OCI-LY7 (cell line): Measurements from ENCODE around the gene SH3BP5L. TPM values are rescaled to one million over a fixed set of nuclear protein-coding genes. Genes with fewer than 3 reads are reported as not detected.

ENCODE experiments used
- BruUV-seq: library from RNA; stranded (reverse); fragments of 400-500 nt; replicated peaks from 2 replicates; lab custom pipeline; 2021; lab: Mats Ljungman, UMichigan
- CTCF ChIA-PET: fragments of 300-600 bp; sonication (Branson Sonifier 250); formaldehyde crosslinking; loops from one replicate; lab custom pipeline; 2022; ENCODE audit warnings: antibody characterized with exemption; ENCODE audit not compliant: unreplicated experiment; lab: Charles Lee
- POLR2A ChIA-PET: fragments of 300-600 bp; sonication (Branson Sonifier 250); formaldehyde crosslinking; loops from one replicate; lab custom pipeline; 2022; ENCODE audit warnings: antibody characterized with exemption; lab: Charles Lee
- DNase-seq: peaks from one replicate; pipeline ENCODE4 v3.0.0-alpha.2; 2015; ENCODE audit warnings: low spot score
- H2AFZ ChIP-seq: fragments of 200-600 bp; sonication (generic), shearing (Covaris generic); 2 replicates; pipeline ENCODE4 v1.6.1; 2014; ENCODE audit warnings: mild to moderate bottlenecking, antibody characterized with exemption, low read length, moderate library complexity
- H3K27ac ChIP-seq: fragments of 200-600 bp; sonication (generic); 2 replicates; pipeline ENCODE4 v1.5.1; 2014; ENCODE audit warnings: mixed run types, low read depth, mild to moderate bottlenecking, moderate library complexity, low read length, inconsistent platforms; ENCODE audit not compliant: poor library complexity, severe bottlenecking
- H3K36me3 ChIP-seq: fragments of 200-600 bp; sonication (generic); 2 replicates; pipeline ENCODE4 v1.6.1; 2014; ENCODE audit warnings: mild to moderate bottlenecking, antibody characterized with exemption, low read length, moderate library complexity, mixed read lengths; ENCODE audit not compliant: insufficient read depth
- H3K4me1 ChIP-seq: fragments of 200-600 bp; sonication (generic); 2 replicates; pipeline ENCODE4 v1.5.1; 2014; ENCODE audit warnings: mild to moderate bottlenecking, low read length; ENCODE audit not compliant: insufficient read depth, poor library complexity, severe bottlenecking
- H3K4me2 ChIP-seq: fragments of 200-600 bp; sonication (generic); 2 replicates; pipeline ENCODE4 v1.6.1; 2014; ENCODE audit warnings: mild to moderate bottlenecking, low read length
- H3K4me3 ChIP-seq: fragments of 200-600 bp; sonication (generic); 2 replicates; pipeline ENCODE4 v1.5.1; 2014; ENCODE audit warnings: mild to moderate bottlenecking, low read depth, low read length; ENCODE audit not compliant: poor library complexity, severe bottlenecking
- H3K79me2 ChIP-seq: fragments of 200-600 bp; sonication (generic); 2 replicates; pipeline ENCODE4 v1.6.1; 2016; ENCODE audit warnings: low read depth, mild to moderate bottlenecking, low read length, moderate library complexity, mixed read lengths; ENCODE audit not compliant: insufficient read depth
- H3K9me2 ChIP-seq: fragments of 200-600 bp; sonication (generic); 2 replicates; pipeline ENCODE4 v1.6.1; 2016; ENCODE audit warnings: mild to moderate bottlenecking, low read length, mixed read lengths; ENCODE audit not compliant: insufficient read depth
- H3K9me3 ChIP-seq: fragments of 200-600 bp; sonication (generic); 2 replicates; pipeline ENCODE4 v1.6.1; 2014; ENCODE audit warnings: mild to moderate bottlenecking, mixed run types, low read length, mixed read lengths
- H4K20me1 ChIP-seq: fragments of 200-600 bp; sonication (generic); 2 replicates; pipeline ENCODE4 v1.6.1; 2014; ENCODE audit warnings: mild to moderate bottlenecking, antibody characterized with exemption, low read length, moderate library complexity, mixed read lengths; ENCODE audit not compliant: insufficient read depth
- EZH2phosphoT487 ChIP-seq: fragments of 200-600 bp; sonication (generic); IDR thresholded peaks from 2 replicates; pipeline ENCODE4 v1.6.1; 2018; ENCODE audit warnings: low read depth, borderline replicate concordance, mild to moderate bottlenecking, mixed run types, antibody characterized with exemption, low read length, moderate library complexity, mixed read lengths
- intact Hi-C: fragments of 100-400 bp; cut with micrococcal nuclease; formaldehyde crosslinking; loops from one replicate; pipeline ENCODE4 v1.10.0; 2022; ENCODE audit not compliant: unreplicated experiment
- total RNA-seq, 2 experiments: library from RNA; depleted of rRNA in 1 of 2; stranded (reverse); fragments of >200 nt in 1 of 2; shearing (Covaris generic) in 1 of 2; gene quantifications; 2 replicates each; pipeline ENCODE4 v1.2.3, GENCODE V29; 2014 to 2022
- TF ChIP-seq, protein P1 (sequence below): fragments of 200-600 bp; sonication (generic); conservative IDR thresholded peaks from 2 replicates; pipeline ENCODE4 v1.5.1; 2014; ENCODE audit warnings: mild to moderate bottlenecking, antibody characterized with exemption, low read length, moderate library complexity, mixed read lengths

The SH3BP5L gene
- total RNA-seq, 2 experiments from 2014 or later = 16.9 to 21.8 TPM

- H3K79me2 ChIP-seq = no peaks in the 10 kb centered on the region
- H3K9me2 ChIP-seq = no peaks in the 10 kb centered on the region
- H3K9me3 ChIP-seq = no peaks in the 10 kb centered on the region
- H3K27ac ChIP-seq = no peak overlapping the region
- H3K4me1 ChIP-seq = no peaks in the 10 kb centered on the region
- no peak for DNase-seq
- no peak for TF ChIP-seq EZH2phosphoT487
- TF ChIP-seq, protein P1, sequence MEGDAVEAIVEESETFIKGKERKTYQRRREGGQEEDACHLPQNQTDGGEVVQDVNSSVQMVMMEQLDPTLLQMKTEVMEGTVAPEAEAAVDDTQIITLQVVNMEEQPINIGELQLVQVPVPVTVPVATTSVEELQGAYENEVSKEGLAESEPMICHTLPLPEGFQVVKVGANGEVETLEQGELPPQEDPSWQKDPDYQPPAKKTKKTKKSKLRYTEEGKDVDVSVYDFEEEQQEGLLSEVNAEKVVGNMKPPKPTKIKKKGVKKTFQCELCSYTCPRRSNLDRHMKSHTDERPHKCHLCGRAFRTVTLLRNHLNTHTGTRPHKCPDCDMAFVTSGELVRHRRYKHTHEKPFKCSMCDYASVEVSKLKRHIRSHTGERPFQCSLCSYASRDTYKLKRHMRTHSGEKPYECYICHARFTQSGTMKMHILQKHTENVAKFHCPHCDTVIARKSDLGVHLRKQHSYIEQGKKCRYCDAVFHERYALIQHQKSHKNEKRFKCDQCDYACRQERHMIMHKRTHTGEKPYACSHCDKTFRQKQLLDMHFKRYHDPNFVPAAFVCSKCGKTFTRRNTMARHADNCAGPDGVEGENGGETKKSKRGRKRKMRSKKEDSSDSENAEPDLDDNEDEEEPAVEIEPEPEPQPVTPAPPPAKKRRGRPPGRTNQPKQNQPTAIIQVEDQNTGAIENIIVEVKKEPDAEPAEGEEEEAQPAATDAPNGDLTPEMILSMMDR = no peak
- ChIA-PET CTCF (no interaction called here), POLR2A (interaction anchor here (0.5 to 1.4 kb wide), 3 partner anchors 14 to 52 kb away, joined by 3 to 5 read pairs (median 4); partner anchors contain the start of gene ZNF672)
- H3K4me3 ChIP-seq = no peak overlapping the region
- H2AFZ ChIP-seq = no peak overlapping the region
- no TSS peak for BruUV-seq
- H3K36me3 ChIP-seq = no peaks in the 10 kb centered on the region
- no peaks in the 10 kb centered on the region for H4K20me1 ChIP-seq
- intact Hi-C loops = no loop called here
- no peak overlapping the region for H3K4me2 ChIP-seq
Measured at GRCh38 chr1:248786156-248786555, 39.6 kb downstream of the SH3BP5L start.

GRCh38 chr1:248783367-248783766 lies 42.3 kb downstream of the SH3BP5L start:
- no peak overlapping the region for H3K4me3 ChIP-seq
- no peak for DNase-seq
- H3K27ac ChIP-seq = no peak overlapping the region
- no peaks in the 10 kb centered on the region for H3K4me1 ChIP-seq
- no peaks in the 10 kb centered on the region for H3K79me2 ChIP-seq
- H2AFZ ChIP-seq = no peak overlapping the region
- no peaks in the 10 kb centered on the region for H3K9me3 ChIP-seq
- intact Hi-C loops = no loop called here
- POLR2A ChIA-PET = no interaction called here
- no TSS peak for BruUV-seq
- H3K36me3 ChIP-seq = no peaks in the 10 kb centered on the region
- H4K20me1 ChIP-seq = no peaks in the 10 kb centered on the region
- CTCF ChIA-PET = no interaction called here
- TF ChIP-seq EZH2phosphoT487 = no peak
- TF ChIP-seq, protein P1 = no peak
- H3K4me2 ChIP-seq = no peak overlapping the region
- H3K9me2 ChIP-seq = no peaks in the 10 kb centered on the region

- H3K4me1 ChIP-seq = no peaks in the 10 kb centered on the region
- no peaks in the 10 kb centered on the region for H4K20me1 ChIP-seq
- H3K9me3 ChIP-seq = no peaks in the 10 kb centered on the region
- intact Hi-C loops = no loop called here
- POLR2A ChIA-PET = no interaction called here
- CTCF ChIA-PET = no interaction called here
- no peak overlapping the region for H3K4me2 ChIP-seq
- H3K9me2 ChIP-seq = no peaks in the 10 kb centered on the region
- H3K27ac ChIP-seq = no peak overlapping the region
- DNase-seq = no peak
- no peak for TF ChIP-seq EZH2phosphoT487
- TF ChIP-seq, protein P1 = no peak
- H3K4me3 ChIP-seq = no peak overlapping the region
- no TSS peak for BruUV-seq
- H3K36me3 ChIP-seq = no peaks in the 10 kb centered on the region
- no peaks in the 10 kb centered on the region for H3K79me2 ChIP-seq
- no peak overlapping the region for H2AFZ ChIP-seq
Measured at GRCh38 chr1:248782416-248783141, 43.1 kb downstream of the SH3BP5L start.
